AG20443 (cell line): ENCODE data around the gene ZNF469.
"Not testable (repeated sequence)": the region's sequence is repeated elsewhere in the genome, so short reads cannot be mapped to it uniquely, and the experiment has no call there.

Experiments used
- DNase-seq: peaks from one replicate; pipeline ENCODE4 v3.0.0; 2012; ENCODE audit warnings: low spot score, mixed read lengths

ZNF469 gene

DNA sequence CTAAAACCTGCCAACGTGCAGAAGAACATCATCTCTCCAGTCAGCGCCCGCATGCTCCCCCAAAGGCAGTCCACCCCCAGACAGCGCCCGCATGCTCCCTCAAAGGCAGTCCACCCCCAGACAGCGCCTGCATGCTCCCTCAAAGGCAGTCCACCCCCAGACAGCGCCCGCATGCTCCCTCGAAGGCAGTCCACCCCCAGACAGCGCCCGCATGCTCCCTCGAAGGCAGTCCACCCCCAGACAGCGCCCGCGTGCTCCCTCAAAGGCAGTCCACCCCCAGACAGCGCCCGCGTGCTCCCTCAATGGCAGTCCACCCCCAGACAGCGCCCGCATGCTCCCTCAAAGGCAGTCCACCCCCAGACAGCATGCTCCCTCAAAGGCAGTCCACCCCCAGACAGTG, 22.4 kb upstream of the ZNF469 start:
- DNase-seq, result not testable (repeated sequence)

DNA sequence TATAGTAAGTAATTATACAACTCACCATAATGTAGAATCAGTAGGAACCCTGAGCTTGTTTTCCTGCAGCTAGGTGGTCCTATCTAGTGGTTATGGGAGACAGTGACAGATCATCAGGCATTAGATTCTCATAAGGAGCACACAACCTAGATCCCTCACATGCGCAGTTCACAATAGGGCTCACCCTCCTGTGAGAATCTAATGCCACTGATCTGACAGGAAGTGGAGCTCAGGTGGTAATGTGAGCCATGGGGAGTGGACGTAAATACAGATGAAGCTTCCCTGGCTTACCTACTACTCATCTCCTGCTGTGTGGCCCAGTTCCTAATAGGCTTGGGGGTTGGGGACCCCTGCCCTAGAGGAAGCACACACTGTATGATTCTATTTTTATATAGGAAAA, 21.8 kb upstream of the ZNF469 start:
- no peak for DNase-seq

DNA sequence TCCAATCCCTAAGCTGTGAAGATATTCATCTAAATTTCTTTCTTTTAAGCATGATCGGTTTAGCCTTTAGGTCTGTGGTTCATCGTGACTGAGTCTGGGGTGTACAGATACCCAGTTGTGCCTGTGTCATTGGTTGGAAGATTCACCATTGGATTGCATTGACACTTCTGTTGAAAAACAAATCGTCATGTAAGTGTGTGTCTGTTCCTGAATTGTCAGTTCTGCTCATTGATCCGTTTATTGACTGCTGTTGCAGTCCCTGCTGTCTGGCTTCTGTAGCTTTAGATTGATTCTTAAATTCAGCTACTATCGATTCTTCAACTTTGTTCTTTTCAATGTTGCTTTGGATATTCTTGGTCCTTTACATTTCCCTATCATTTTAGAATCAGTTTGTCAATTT, 21.0 kb upstream of the ZNF469 start:
- DNase-seq, result no peak

DNA sequence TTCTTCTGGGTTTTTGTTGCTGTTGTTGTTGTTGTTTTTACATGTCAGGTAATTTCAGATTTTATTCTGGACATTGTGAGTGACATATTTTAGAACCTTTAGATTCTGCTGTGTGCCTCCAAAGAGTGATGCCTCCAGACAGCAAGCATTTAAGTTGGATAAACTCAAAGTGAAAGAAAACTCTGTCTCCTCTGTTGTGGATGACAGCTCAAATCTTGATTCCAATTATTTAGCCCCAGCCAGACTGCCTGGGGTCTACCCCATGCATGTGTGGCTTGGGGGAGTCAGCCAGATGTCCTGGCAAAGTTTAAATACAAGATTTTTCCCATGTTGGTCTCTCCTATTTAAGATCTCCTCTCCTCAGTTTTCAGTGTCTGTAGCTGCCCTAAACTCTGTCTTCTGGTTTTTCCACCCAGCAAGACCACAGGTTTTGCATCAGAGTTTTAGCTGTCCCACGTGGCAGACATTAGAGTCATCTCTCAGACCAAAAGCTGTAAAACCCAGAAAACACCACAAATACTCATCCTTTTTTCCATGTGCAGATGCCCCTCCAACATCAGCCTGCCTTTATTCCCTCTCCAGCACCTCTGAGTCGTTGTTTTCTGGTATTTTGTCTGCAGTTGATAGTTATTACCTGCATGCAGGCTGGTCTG, 19.4 kb upstream of the ZNF469 start:
- DNase-seq, result no peak

DNA sequence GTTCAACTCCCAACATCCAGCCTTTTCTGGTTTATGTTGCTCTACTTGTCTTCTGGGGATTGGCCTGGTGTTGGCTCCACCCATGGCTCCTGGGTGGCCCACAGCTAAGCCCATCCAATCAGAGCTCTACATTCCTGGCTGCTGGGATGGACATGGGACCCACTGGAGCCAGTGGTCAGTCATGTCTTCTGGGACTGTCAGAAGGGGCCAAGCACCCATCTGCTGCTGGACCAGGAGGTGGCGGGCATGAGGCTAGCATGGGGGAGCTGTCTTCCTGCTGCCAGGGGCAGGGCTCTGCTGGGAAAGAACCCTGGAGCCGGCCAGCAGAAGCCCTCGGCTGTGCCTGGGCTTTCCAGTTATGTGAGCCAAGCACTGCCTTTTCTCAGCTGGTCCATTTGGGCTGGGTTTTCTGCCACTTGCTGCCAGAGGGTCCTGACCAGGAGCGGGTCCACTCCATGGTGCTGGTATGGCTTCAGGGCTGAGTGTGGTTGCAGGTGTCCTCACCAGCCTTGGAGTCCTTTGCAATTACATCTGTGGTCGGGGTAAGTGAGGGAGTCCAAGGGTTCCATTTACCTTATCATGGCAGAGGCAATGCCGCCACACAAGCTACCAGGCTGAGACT, 17.4 kb upstream of the ZNF469 start:
- DNase-seq, result no peak

DNA sequence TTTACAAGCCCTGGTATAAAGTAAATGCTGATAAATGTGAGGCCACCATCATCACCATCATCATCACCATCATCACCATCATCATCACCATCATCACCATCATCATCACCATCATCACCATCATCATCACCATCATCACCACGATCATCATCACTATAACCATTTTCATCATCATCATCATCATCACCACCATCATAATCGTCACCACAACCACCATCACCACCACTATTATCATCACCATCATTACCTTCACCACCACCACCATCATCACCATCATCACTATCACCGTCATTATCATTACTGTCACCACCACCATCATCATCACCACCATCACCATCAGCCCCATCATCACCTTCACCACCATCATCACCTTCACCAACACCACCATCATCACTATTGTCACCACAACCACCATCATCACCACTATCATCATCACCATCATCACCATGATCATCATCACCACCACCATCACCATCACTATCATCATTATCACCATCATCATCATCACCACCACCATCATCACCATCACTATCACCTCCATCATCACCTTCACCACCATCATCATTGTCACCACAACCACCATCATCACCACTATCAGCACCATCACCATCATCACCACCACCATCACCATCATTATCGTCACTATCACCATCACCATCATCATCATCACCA, 16.6 kb upstream of the ZNF469 start:
- DNase-seq, result no peak

DNA sequence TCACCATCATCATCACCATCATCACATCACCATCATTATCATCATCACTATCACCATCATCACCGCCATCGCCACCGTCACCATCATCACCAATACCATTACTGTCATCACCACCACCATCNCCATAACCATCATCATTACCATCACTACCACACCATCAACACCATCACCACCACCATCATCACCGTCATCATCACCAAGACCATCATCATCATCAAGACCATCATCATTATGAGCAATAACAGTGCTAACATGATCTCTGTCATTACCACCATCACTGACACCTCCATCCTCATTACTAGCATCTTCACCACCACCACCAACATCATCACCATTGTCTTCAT, 16.1 kb upstream of the ZNF469 start:
- no peak for DNase-seq

DNA sequence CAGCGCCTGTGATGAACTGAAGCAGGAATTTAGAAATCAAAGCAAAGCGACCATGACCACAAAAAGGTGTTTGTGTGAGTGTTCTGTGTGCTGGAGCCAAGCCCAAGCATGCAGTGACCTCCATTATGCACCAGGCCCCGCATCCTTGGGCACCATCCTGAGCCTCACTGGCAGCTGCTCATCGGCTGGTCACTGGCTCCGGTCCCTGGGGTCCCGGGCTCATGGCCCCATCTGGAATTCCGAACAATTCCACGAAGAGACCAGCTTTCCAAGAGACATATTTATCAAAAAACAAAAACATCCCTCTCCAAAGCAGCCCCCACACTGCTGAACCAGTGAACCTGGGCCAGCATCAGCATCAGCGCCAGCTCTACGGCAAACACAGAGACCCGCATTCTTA, 15.2 kb upstream of the ZNF469 start:
- DNase-seq, result no peak

DNA sequence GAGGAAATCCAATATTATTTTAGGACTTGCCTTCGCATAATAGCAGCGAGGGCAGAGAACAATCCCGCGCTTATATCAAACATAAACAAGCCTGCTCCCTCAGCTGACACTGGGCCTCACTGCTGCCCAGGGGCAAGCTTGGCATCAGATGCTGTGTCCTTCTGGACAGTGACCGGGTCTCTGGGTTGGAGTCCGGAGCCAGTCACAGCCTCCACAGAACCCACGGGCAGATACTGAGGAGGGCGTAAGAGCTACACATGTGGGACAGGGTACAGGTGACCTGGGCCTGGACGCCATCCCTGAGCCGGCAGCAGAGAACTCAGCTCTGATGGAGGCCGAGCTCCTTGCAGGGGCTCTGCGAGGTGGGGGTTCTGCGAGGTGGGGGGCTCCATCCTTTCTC, 14.7 kb upstream of the ZNF469 start:
- no peak for DNase-seq

DNA sequence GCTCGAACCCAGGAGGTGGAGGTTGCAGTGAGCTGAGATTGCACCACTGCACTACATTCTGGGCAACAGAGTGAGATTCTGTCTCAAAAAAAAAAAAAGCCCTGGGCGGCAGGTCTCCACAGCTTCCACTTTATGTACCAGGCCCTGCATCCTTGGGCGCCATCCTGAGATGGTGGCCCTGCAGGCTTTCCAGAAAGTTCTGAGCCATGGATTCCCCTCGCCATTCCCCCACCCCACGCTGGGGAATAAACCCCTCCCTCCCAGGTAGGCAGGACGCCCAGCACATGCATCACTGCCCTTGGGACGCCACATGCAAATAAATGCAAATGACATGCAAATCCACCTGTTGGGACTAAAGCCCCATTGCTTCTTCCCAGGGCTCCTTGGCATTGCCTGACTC, 13.8 kb upstream of the ZNF469 start:
- no peak for DNase-seq

DNA sequence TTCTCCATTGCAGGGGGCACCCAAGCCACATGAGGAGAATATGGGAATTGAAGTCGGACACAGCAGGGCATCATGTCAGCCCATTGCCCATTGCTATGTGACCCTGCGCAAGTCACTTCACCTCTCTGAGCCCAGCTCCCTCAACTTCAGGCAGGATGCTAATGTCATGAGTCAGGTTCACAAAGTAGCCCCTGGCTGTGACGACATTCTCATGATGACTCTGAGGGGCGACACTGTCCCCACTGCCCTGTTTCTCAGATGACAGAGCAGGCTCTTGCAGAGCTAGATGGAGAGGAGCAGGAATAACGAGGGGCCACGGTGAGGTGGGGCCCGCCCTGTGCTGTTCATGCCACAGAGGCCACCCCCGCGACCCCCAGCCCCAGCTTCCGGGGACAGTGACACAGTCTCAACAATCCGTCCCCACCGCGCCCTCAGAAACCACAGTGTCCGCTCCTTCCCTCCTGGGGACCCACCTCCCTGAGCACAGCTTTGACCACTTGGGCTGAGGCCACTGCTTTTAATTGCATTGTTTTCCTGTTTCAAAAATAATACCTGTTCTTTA, 13.2 kb upstream of the ZNF469 start:
- DNase-seq, result no peak

DNA sequence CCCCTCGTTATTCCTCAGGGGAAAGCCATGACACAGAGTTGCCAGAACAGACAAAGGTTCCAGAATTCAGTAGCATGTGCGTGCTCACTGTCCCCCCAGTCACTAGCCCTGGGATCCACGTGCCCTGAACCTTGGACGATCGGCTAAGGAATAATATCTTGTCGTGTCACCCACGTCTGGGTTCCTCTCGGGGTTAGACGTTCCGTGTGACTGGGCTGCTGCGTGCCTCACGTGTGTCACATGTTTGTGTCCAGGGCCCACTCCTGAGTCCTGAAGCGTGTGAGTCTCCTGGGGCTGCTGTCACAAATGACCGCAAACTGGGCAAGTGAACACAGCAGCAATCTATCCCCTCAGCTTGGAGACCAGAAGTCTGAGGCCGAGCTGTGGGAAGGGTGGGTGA, 12.4 kb upstream of the ZNF469 start:
- DNase-seq, result no peak

DNA sequence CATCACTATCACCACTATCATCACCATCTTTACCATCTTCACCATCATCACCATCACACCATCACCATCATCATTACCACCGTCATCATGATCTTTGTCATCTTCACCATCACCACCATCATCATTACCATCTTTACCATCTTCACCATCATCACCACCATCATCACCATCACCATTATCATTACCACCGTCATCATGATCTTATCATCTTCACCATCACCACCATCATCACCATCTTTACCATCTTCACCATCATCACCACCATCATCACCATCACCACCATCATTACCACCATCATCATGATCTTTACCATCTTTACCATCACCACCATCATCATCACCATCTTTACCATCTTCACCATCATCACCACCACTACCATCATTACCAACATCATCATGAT, 10.2 kb upstream of the ZNF469 start:
- DNase-seq, result no peak

DNA sequence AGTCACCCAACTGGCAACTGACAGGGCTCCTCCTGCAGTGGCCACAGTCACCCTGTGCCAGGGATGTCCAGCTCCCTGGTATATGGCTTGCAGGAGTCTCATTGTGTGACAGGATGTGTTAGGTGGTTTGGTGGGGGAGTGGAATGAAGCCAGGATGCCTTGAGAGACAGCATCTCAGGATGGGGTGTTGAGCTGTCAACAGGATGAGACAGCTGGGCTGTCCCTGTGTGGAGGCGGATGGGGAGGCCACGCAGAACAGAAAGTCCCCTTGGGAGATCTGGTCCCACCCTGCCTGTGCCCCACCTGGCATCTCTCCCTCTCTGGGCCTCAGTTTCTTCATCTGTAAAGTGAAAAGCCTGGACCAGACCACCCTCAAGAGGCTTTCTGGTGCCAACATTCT, 9.5 kb upstream of the ZNF469 start:
- no peak for DNase-seq

DNA sequence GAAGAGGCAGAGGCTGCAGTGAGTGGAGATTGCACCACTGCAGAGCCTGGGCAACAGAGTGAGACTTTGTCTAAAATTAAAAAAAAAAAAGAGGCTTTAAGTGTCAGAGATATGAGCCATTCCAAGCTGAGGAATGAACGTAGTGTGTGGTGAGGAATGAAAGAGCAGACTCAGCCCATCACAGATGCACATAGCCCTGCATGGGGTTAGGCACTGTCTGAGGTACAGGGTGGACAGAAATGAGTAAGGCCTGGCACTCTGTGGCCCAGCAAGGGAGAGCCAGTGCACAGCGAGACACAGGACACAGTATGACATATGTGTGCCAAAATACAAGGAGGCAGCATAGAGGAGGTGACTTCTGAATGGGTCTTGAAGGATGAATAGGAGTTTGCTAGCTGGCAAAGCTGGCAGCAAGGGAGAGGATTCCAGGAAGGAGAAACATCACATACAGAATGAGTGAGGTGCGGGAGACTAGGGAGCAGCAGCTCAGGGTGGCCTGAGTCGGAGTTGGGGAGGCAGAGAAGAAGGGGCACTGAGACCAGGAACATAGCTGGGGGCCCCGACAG, 8.7 kb upstream of the ZNF469 start:
- no peak for DNase-seq

DNA sequence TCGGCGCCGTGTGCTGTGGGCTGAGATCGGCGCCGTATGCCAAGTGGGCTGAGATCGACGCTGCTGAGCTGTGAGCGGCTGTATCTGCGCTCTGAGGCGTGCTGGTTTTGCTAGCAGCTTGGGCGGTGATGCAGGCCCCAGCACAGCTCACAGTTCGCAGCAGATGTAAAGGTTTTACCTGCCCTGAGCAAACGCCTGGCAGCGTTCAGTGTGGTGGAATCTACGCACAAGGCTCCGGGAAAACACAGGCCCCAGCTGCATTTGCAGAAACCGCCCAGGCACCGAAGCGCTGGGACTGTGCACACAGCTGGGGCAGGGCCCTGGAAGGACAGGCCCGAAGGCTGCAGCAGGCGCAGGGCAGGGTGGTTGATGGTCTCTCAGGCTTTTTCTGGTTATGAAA, 8.0 kb upstream of the ZNF469 start:
- DNase-seq, result no peak

DNA sequence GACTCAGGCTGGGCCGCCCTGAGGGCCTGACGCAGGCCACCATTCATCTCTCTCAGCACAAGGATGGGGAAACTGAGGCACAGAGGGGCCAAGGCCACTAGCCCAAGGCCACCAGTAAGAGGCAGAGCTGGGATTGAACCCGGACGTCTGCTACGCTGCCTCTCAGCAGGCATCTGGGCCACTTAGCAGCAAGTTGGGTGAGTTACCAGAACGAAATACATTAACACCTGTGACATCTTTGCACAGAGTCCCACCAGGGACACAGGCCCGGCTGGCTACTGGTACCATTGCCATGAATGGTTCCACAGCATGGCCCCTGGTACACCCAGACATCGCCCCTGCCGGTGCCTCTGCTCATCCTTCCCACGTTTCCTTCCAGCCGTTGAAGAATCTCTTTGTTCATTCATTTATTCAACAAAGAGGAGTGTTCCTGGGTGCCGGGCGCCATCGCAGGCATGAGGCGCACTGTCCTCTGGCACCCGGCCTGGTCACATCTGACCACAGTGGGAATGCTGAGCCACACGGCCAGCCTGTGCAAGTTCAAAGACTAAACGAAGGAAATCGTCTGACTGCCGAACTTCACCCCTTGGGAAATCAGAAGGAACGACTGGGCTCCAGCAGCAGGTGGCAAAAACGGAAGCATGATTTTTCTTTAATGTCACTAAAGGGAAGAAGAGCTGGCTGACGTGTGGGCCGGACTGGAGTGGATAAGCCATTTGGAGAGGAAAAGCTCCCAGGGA, 7.4 kb upstream of the ZNF469 start:
- no peak for DNase-seq

DNA sequence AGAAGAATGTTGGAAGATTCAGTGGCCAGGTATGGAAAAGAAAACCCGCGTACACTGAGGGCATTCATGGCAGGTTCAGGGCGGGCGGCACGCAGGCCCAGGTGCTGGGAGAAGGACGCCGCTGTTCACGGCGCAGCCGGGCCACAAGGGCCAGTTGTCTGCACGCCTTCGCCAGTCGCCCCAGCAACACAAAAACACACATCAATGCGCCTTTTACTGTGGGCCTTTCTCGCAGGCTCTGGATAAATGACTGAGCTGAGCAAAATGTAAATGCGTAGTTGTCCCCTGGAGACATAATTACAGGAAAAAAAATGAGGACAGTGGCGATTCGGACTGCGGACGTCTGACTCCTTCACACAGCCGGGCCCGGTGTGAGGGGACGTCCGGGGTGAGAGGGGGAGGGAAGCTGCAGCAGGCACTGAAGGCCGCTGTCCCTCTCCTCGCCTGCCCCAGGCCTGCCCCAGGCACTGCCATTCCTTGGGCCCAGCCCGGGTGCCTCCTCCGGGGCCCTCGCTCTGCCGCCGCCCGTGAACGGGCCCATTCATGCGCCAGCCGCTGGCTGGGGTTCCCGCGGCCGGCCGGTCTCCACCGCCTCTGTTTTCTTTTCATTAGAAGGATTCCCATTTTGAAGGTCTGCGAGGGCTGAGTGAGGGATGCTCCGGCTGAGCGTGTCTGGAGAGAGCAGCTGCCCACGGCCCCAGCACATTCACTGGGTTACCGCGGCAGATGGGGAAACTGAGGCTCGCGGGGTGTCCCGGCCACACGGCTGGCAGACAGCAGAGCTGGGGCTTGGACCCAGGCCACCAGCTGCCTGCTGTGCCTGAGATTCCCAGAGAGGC, 6.5 kb upstream of the ZNF469 start:
- no peak for DNase-seq

DNA sequence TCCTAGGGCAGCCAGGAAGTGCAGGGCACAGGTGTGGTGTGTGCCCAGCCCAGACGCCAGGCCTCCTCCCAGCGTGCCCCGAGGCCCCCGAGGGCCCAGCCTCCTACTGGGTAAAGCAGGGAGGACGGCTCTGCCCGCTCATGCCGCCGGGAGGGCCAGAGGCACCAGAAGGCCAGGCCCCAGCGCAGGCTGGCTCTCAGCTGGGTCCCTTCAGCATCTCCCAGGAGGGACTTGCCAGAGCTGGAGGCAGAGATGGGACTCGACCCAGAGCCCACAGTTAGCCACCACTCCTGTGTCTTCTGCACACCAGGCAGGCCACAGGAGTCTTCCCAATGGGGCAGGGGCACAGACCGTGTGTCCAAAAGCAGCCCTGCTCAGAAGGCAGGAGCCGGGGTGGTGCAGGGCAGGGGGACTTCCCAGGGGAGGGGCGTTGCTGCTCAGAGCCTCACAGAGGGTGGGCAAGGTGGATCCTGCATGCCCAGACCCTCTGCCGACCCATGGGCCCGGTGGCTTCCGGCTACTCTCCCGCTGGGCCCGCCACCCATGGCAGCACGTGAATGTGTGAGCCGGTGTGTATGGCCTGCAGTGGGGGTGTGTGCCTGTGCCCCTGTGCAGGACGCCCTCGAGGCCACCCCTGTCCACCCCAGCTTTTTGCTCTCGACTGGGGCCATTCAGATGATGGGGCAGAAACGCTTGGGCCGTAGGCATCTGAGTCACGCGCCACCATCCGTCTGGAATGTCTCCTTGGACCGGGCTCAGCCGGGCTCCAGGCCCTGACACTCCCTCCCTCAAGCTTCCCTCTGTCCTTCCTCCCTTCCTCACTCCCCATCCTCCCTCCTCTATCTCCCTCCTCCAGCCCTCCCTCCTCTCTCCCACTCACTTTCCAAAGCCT, 5.7 kb upstream of the ZNF469 start:
- peak; percentile 91 for DNase-seq

DNA sequence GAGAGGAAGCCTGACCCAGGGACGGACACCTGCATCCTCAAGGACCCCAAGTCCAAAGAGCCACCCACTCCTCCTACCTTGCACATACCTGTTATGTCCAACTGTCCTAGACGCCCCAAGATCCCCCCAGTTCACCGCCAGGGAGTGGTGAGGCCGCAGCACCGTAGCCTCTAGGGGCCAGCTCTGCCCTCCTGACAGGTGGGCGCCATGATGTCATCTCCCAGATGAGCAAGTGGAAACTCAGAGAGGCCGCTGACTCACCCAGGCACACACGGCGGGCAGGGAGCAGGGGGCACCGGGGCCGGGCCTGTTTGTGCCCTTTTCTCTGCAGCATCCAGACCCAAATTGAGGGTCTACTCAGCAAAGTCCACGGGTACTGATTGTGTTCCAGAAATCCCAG, 4.8 kb upstream of the ZNF469 start:
- DNase-seq, result no peak

DNA sequence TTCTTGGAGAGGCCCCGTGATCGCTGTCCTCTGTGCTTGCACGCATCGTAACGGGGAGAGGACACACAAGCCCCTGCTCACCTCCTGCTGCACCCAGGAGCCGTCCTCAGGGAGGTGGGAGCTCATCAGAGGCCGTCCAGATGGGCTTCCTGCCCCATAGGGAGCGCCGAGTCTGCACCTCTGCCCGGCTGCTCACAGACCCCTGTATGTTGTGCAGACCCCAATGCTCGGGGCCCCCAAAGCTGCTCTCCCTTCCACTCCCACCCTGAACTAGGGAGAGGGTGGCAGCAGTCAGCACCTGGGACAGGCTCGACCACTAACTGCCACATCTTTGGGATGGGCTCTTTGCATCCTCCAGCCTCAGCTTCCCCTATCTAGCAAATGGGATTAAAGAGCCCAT, 4.4 kb upstream of the ZNF469 start:
- DNase-seq, result no peak
